Stimulated activated CD8-positive, alpha-beta memory T cell treated with anti-CD3 and anti-CD28 coated beads, Interleukin-2, amount 100 ng/mL, for 1 hour (primary cell): ENCODE data around the gene COL24A1.
"Not testable (repeated sequence)": the region's sequence is repeated elsewhere in the genome, so short reads cannot be mapped to it uniquely, and the experiment has no call there.

Experiments
- DNase-seq, 2 donors: peaks; one replicate each; pipeline ENCODE4 v3.0.0-alpha.2; 2020; ENCODE audit warnings: low read depth in 2 of 2

COL24A1 gene

DNA sequence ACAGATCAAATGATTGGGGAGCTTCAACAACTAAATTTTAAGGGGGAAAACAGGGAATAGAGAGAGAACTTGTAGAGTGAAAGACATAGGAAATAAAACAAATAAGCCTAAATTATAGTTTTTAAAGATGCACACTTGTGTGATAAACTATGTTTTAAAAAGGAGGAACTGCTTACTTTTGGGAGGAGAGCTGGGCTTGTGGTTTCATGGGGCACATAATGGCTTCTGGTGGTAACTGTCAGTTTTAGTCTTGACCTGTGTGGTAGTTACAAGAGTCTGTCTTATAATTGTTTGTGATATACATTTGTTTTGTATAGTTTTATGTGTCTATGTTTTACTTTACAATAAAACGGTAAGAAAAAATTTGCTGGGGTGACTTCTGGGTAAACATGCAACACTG, 165.3 kb downstream of the COL24A1 start:
- DNase-seq: no peak

DNA sequence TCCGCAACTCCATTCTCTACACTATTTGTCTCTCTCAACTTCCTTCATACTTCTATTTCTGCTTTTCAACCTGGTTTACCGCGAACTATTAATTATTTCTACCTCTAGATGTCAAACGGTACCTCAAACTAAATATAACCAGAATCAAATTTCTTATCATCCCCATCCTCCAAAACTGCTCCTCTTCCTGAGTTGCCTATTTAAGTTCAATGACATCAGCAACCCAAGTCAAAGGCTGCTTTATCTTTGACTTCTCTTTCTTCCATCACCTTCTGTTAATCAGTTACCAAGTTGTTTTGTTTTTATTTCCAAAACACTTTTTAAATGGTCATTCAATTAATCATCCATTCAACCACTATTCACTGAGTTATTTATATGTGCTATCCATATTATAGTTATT, 171.9 kb downstream of the COL24A1 start:
- no peak for DNase-seq

DNA sequence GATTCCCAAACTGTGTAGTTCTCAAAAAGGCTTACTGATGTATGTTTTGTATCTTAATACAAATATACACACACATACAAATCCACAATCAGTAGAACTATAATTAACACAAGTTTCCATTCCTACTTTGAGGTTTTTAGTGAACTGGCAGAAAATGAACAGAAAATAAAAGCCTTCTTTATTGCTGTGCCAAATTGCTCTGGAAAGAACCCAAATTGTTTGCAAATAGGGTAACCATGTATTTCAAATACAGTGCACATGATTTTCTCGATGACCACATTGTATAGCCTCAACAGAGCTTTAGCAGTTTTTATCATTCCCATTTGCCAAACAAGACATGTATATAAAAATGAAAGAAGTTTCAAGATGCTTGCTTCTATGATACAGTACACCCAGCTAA, 173.3 kb downstream of the COL24A1 start:
- DNase-seq: no peak

DNA sequence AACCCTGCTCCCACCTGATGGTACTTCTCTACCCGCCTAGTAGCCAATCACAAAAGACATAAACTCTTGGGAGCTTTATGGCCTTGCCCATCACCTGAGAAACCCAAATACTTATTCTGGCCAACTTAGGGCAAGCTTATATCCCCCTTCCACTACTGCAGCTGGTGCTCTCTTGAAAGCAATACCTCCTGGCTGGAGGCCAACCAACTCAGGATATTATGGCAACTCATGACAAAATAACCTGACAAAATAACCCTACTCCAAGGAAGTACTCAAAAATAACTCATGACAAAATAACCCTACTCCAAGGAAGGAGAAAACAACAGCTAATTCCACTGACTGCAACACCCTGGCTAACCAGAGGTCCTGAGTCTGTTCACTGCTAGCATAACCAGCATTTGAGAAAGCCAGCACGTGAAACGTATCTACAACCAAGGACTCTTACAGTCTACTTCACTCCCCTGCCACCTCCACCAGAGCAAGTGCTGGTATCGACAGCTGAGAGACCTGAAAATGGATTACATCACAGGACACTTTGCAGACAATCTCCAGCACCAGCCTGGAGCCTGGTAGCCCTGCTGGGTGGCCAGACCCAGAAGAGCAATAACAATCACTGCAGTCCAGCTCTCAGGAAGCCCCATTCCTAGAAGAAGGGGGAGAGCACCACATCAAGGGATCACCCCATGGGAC, 179.9 kb downstream of the COL24A1 start:
- DNase-seq: no peak

DNA sequence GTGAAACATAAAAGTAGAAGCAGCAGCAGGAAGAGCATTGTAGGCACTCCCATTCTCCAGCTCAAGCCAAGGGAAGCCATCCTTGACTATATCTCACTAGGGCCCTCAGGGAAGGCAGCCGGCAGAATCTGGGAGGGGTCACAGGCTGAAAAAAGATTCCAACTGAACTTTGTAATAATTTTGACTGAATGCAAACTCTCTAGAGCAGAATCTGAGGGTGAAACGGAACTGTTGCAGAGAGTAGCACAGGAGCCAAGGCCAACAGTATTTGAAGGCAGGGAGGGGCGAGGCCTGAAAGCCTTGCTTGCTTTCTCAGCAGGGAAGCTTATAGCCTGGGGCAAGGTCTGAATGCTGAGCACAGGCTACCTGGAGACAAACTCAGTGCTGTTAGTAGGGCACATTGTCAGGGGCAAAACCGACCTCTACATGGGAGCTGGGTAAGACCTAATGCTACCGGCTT, 180.6 kb downstream of the COL24A1 start:
- DNase-seq: no peak

DNA sequence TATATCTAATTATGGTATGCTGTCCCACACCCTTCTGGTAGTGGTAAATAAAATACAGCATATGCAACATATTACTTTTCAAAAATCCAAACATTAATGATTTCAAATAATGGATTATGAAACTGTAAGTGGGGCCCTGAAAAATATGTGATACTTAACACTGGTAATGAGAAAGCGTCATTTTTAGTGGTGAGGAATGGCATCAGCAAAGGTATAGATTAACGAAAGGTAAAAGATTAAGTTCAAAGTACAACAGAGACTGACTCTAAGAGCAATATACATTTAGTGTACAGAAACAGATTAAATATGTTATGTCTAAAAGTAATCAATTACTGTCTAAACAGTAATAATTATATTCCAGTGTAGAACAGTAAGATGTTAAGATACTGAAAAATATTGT, 194.1 kb downstream of the COL24A1 start:
- no peak for DNase-seq

DNA sequence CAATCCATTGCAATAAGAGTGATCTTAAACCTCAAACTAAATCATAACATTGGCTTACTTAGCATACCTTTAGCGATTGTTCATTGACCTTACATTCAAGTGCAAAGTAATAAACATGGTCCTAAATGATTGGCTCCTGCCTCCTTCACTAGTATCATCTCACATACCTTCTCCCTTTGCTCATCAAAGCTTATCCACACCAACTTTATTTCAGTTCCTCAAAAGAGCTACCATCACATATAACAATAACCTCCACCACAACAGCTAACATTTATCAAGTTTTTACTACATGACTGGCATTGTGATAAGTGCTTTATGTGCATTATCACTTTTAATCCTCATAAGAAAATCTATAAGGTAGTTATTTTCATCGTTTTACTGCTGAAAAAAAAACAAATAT, 198.8 kb downstream of the COL24A1 start:
- no peak for DNase-seq

DNA sequence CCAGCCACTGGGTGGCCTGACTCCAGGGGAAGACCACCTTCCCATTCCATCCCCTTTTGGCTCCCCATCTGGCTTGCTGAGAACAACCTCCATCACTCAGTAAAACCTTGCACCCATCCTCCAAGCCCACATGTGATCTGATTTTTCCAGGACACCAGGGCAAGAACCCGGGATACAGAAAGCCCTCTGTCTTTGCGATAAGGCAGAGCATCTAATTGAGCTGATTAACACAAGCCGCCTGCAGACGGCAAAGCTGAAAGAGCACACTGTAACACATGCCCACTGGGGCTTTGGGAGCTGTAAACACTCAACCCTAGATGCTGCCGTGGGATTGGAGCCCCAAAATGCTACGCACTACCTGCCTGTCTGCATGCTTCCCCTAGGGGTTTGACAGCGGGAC, 201.4 kb downstream of the COL24A1 start:
- not testable (repeated sequence) for DNase-seq

DNA sequence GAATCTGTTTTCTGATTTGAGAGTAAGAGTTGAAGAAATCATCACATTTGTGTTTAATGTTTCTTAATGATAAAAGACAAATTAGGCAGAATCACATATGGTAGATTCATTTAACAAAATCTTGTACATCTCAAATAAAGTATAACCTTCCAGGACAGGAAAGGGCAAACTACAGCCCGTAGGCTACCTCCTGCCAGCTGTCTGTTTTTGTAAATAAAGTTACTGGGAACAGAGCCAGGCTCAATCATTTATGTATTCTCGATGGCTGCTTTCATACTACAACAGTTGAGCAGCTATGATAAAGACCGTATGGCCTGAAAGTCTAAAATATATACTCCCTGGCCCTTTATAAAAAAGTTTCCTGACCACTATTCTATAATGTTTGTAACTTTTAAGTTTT, 204.1 kb downstream of the COL24A1 start:
- DNase-seq: no peak

DNA sequence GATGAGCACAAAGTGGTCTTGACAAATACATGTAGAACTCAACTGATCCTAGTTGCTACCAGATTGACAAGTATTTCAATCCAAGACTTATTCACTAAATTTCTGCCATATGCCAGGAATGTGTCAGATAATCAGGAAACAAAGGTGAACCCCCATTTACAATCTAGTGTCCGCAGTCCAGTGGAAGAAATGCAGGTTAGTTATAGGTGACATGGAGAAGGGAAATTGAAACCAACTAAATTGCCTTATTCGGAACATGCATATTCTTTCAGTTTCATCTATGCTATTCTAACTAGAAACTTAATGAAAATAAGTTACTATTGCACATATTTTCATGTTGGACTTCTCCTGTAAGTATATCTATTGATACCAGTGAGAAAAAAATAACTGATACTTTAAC, 209.4 kb downstream of the COL24A1 start:
- no peak for DNase-seq

DNA sequence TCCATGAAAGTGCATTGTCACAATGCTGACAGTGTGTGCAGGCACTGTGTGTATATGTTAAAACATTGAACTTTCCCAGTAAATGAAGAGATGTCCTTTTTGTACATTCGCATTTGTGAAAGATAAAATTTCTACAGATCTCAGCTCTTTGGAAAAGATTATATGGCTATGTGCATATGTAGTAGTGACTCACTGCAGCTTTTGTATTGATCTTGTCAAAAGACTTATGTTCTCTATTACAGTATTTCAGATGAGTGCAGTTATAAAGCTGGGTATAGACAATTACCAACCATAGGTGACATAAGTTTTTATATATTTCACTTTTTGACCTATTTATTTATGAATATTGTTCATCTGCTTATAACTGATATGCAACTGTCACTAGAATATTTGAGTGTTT, 212.6 kb downstream of the COL24A1 start:
- no peak for DNase-seq

DNA sequence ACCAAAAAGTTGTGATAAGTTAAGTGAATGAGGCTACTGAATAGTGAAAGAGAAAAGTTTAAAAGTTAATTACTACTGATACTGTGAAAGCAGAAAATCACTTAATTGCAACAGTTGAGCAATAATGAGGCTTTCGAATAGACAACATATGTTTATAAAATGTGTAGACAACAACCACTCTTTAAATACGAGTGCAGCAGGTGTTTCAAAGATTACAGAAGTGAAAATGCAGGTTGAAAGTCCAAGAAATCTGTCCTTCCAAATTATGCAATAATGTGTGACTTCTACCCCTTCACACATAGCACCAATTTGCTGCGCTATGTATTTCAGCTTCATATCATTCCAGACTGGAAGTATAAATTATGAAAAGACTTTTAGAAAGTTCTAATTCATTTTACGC, 213.0 kb downstream of the COL24A1 start:
- DNase-seq: no peak

DNA sequence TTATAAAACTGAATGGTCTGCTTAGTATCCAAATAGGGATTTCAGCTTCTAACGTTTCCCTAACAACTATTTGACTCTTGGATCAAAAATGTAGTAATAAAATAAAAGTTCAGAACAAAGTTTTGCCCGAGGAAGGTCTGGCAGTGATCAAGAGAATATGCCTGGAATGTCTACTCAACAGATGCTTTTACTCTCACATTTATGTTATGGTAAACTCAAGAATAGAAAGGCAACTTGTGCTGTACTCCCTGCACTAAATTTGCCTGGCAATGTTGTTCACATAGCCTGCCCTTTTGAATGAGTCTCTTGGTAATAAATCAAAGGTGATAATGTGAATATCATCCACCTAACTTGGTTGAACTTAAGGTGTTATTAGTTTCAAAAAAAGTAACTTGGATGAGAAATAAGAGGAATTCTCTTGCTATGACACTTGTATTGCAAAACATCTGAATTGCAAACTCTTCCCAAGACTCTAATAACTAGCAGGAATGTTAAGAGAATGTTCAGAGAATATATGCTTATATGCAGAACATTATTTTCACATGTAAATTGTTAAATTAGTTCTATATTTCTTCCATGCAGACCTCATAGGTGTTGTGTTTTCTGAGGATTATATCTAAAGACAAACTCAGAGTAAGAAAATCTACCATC, 215.8 kb downstream of the COL24A1 start:
- no peak for DNase-seq

DNA sequence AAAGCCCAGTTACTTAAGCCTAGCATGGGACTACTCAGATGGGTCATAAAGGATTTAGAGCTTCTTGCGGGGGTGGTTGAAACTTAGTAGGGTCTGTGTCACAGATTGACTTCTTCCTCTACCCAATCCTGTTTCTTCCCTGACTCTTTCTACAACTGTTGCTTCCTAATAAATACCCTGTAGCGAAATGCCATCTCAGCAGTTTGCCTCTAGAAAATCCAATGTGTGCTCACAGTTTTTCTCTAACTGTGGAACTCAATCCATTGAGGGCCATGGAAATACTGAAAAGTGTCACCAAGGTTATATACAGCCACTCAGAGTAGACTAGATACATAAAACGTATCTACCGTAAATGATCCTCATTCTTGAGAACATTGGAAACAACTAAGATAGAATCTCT, 217.7 kb downstream of the COL24A1 start:
- DNase-seq: no peak

DNA sequence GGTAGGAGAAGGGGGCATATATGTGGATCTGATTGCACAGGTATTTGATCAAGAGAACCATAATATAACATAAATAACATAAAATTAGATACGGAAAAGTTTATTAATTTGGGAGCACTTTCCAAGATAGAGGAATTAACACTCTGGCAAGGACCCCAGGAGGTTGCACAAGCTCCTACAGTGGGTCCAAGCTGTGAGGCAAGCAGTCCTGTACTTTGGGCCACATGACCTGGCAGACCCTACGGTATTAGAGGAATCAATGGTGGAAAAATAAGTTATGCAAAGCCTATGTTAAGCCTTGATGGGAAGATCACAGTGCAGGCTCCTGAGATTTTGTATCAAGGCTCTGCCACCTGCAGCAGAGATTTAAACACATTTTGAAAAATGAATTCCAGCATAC, 220.1 kb downstream of the COL24A1 start:
- no peak for DNase-seq

DNA sequence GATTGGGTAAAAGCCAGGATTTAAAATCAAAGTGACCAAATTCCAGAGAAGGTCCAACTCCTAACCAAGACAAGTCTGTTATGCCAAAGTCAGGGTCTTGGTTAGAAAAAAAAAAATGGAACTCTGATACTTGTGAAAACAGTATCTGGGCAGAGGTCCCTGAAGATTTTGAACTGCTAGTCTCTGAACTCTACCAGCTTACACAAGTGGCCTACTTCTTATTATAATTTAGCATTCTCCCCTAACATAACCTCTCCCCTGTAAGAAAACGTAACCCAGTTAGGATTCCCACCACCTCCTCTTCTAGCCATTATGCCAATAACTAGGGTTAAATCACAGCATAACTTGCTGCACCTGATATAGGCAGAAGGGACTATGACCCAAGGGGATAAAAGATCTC, 220.5 kb downstream of the COL24A1 start:
- no peak for DNase-seq

DNA sequence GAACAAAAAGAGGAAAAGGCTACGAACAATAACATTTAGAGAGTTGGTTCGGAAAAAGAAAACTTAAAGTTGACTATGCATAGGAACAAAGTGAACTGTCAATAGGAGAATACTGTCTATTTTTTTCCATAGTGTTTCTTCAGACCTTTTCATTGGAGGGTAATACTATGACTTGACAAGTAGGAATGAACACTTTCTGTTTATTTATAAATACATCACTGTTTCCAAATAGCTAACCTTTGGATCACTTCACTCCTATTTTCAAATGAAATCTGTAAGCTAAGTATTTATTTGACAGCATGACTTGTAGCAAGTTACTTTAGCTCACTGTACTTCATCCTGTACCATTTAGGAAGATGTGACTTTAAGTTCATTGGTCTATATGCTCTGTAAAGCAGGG, 221.3 kb downstream of the COL24A1 start:
- no peak for DNase-seq

DNA sequence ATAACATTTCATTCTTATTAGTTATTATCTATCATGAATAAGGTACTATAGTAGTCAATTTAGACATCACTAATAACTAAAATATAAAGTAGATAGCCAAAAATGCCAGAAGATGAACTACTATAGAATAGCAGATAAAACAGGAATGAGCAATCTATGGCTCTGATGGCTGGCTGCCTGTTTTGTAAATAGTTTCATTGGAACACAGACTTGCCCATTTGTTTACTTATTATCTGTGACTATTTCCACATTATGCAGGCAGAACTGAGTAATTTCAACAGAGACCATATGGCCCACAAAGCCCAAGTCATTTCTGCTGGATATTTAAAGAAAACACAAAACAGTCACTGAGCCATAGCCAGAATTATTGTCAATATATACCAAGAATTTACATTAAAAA, 222.1 kb downstream of the COL24A1 start:
- no peak for DNase-seq

DNA sequence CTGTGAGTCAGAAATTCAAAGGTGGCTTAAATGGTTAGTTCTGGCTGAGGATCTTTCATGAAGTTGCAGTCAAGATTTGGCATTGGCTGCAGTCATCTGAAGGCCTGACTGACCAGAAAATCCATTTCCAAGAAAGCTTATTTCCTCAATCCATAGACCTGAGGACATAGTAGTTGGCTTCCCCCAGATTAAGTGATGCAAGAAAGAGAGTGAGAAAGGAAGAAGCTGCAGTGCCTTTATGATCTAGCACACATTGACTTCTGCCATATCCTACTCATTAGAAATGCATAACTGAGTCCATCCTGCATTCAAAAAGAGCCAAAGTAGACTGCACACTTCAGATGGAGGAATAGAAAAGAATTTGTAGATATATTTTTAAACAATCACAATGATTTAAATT, 222.6 kb downstream of the COL24A1 start:
- DNase-seq: no peak

DNA sequence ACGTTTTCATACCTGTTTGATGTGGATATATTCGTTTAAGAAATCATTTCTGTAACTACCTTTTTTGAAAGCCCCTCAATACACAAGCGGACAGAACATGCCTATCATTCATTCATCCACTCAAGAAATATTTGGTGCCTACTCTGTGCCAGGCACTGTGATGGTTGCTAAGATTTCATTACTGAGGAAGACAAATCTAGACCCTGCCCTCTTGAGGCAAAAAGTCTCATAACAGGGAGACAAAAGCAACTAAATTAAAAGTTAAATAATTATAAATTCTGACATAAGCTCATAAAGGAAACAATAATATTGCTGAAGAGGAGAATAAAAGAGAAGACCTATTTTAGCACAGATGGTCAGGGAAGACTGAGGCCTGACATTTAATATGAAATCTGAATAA, 244.8 kb downstream of the COL24A1 start:
- DNase-seq: no peak

DNA sequence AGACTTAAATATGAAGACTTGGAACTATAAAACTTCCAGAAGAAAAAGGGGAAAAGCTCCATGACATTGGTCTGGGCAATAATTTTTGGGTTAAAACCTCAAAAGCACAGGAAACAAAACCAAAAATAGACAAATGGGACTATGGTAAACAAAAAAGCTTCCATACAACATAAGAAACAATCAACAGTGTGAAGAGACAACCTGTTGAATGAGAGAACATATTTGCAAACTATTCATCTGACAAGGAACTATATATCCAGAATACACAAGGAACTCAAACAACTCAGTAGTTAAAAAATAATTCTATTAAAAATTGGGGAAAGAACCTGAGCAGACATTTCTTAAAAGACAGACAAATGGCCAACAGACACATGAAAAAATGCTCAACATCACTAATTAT, 255.7 kb downstream of the COL24A1 start:
- no peak for DNase-seq

DNA sequence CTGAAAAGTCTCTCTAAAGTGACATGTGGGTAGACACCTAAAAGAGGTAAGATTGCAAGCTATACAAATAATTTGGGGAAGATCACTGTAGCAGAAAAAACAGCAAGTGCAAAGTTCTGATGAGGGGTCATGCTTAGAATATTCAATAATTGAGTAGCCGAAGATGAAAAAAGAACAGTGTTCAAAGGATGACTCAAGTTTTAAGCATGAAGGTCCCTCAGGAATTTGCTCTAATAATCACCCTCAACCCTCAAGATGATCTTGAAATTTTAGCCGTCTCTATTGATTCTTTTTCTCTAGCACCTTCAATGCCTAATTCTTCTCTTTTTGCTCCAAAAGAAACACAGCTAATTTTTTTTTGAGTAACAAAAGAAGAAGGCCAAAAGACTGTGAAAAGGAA, 257.7 kb downstream of the COL24A1 start:
- DNase-seq: no peak

DNA sequence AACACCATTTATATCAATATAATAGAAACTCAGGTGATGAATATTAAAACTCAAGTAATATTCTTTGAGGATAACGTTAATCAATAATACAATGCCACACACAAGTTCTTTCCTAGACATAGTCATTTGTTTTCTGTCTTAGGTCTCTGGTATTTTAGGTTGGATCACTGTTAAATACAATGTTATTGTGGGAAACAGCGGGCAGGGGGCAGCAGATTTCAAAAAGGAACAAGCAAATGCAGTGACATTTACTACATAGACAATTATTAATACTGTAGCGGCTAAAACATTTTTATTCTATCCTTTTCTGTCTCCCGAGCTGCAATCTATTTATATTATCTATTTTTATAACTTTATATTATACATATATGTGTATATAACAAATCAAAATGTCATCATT, 261.9 kb downstream of the COL24A1 start:
- DNase-seq: no peak

DNA sequence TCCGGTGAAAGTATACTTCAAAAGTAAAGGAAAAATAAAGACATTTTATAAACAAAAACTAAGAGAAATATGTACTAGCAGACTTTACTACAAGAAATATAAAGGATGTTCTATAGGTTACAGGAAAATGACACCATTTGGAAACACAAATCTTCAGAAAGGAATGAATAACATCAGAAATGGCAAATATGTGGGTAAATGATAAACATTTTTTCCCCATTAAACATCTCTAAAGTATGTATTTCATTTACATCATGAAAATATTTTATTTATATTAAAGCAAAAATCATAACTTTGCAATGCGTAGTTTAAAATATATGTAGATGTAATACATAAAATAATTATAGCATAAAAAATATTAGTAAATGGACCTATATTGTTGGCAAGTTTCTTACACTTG, 264.2 kb downstream of the COL24A1 start:
- no peak for DNase-seq
